Esophagus muscularis mucosa (tissue), 2 donors: ENCODE results near the gene EIF2S2.

Experiments
- POLR2A ChIP-seq: fragments of 450-650 bp; IDR thresholded peaks from one replicate; pipeline ENCODE4 v1.6.1; 2017; ENCODE audit warnings: antibody characterized with exemption, moderate library complexity, mild to moderate bottlenecking, low read depth
- POLR2AphosphoS5 ChIP-seq, 2 donors: sonication (generic); formaldehyde crosslinking; IDR thresholded peaks; one replicate each; pipeline ENCODE4 v1.6.1; 2017; ENCODE audit warnings: antibody characterized with exemption in 2 of 2

- TF ChIP-seq POLR2A (no peak), POLR2AphosphoS5 (IDR thresholded peaks at IDR 0.05) (peak in 1 of 2 donors; percentile 16)
Measured at GRCh38 chr20:34110745-34111641, 1.1 kb downstream of the EIF2S2 start.
